Peyer's patch (tissue), 4 donors: ENCODE data around the gene PLA2G4E.

ENCODE experiments used
- CTCF ChIP-seq, 6 experiments: fragments of 450-650 bp in 4 of 6; fragments of 200-600 bp in 2 of 6; sonication (generic) in 1 of 6; IDR thresholded peaks; one replicate each; pipeline ENCODE4 v1.5.1; 2017 to 2019; ENCODE audit warnings: antibody characterized with exemption in 6 of 6, mild to moderate bottlenecking in 3 of 6, moderate library complexity in 1 of 6
- POLR2A ChIP-seq, 2 donors: fragments of 450-650 bp; IDR thresholded peaks; one replicate each; pipeline ENCODE4 v1.5.1; 2017; ENCODE audit warnings: antibody characterized with exemption in 2 of 2, mild to moderate bottlenecking in 2 of 2, moderate library complexity in 2 of 2

- TF ChIP-seq CTCF (IDR thresholded peaks at IDR 0.05) (no peak), POLR2A (IDR thresholded peaks at IDR 0.05) (no peak)
Measured at GRCh38 chr15:42069496-42070278, 48.8 kb upstream of the PLA2G4E start.
